ENCODE data around the gene ZNF414. TPM values are rescaled to one million over a fixed set of nuclear protein-coding genes. Genes with fewer than 3 reads are reported as not detected.

The ZNF414 gene
- total and polyA plus RNA-seq, 2 experiments from 2014 or later = 27.4 to 45.0 TPM

GRCh38 chr19:8461376-8461775 is 52.6 kb downstream of the ZNF414 start:
- no peak for DNase-seq (ENCODE audit: low spot score)
- Mint-ChIP-seq H3K4me3 (no peak overlapping the region), H3K36me3 (ENCODE audit: low read depth) (peaks cover 81% of the 10 kb centered on the region), H3K27ac (peak overlapping the region; percentile 36; the same call in 1 of the 2 replicates), H3K27me3 (ENCODE audit: insufficient read depth, low read depth, poor library complexity) (no peaks in the 10 kb centered on the region), H3K9me3 (no peaks in the 10 kb centered on the region), H3K4me1 (peaks cover 65% of the 10 kb centered on the region)
- TF ChIP-seq JUNB (IDR thresholded peaks at IDR 0.05; ENCODE audit: unreplicated experiment) (no peak), CREB1 (CRISPR knock-in tag; IDR thresholded peaks at IDR 0.05; ENCODE audit: low read depth) (no peak), EZH2phosphoT487 (IDR thresholded peaks at IDR 0.05; ENCODE audit: unreplicated experiment) (no peak), ETS1 (IDR thresholded peaks at IDR 0.05) (no peak), ZNF114 (CRISPR knock-in tag; IDR thresholded peaks at IDR 0.05) (no peak), ZNF331 (CRISPR knock-in tag; IDR thresholded peaks at IDR 0.05; ENCODE audit: low read depth) (no peak), REST (IDR thresholded peaks at IDR 0.05; ENCODE audit: unreplicated experiment) (no peak), POLR2AphosphoS5 (IDR thresholded peaks at IDR 0.05; ENCODE audit: low read depth) (no peak), NANOG (IDR thresholded peaks at IDR 0.05; ENCODE audit: borderline replicate concordance) (no peak), EZH2 (IDR thresholded peaks at IDR 0.05; ENCODE audit: low read depth, unreplicated experiment) (no peak), CTCF (conservative IDR thresholded peaks at IDR 0.05; ENCODE audit: low read depth in 2 of 2) (no peak), STAT1 (IDR thresholded peaks at IDR 0.05; ENCODE audit: unreplicated experiment) (no peak), ZNF462 (CRISPR knock-in tag; IDR thresholded peaks at IDR 0.05) (no peak)
- Histone ChIP-seq H3K4me3 (no peak overlapping the region), H3K9me2 (ENCODE audit: insufficient read depth) (no peaks in the 10 kb centered on the region), H3K4me2 (0 out of 2 replicates have a peak overlapping the region, but pooled peaks have one; percentile 21), H4K20me1 (replicated peaks; ENCODE audit: insufficient read depth) (peaks cover 86% of the 10 kb centered on the region), H2AFZ (no peak overlapping the region), H3K4me1 (ENCODE audit: insufficient read depth) (peaks cover 50% of the 10 kb centered on the region), H3K27ac (ENCODE audit: low read depth) (peak overlapping the region; percentile 52), H3K36me3 (ENCODE audit: insufficient read depth) (peaks cover 44% of the 10 kb centered on the region), H3K79me2 (replicated peaks; ENCODE audit: insufficient read depth) (peaks cover 100% of the 10 kb centered on the region), H3F3A (replicated peaks; ENCODE audit: low read depth) (peaks cover 30% of the 10 kb centered on the region), H3K27me3 (ENCODE audit: insufficient read depth) (no peaks in the 10 kb centered on the region)
- ATAC-seq = no peak
